CMK (cell line): ENCODE results near the gene ZPBP.
"Not testable (repeated sequence)": the region's sequence is repeated elsewhere in the genome, so short reads cannot be mapped to it uniquely, and the experiment has no call there.

Source experiments
- DNase-seq: peaks from one replicate; pipeline ENCODE4 v3.0.0-alpha.2; 2010; ENCODE audit warnings: low read depth

Gene ZPBP

DNA sequence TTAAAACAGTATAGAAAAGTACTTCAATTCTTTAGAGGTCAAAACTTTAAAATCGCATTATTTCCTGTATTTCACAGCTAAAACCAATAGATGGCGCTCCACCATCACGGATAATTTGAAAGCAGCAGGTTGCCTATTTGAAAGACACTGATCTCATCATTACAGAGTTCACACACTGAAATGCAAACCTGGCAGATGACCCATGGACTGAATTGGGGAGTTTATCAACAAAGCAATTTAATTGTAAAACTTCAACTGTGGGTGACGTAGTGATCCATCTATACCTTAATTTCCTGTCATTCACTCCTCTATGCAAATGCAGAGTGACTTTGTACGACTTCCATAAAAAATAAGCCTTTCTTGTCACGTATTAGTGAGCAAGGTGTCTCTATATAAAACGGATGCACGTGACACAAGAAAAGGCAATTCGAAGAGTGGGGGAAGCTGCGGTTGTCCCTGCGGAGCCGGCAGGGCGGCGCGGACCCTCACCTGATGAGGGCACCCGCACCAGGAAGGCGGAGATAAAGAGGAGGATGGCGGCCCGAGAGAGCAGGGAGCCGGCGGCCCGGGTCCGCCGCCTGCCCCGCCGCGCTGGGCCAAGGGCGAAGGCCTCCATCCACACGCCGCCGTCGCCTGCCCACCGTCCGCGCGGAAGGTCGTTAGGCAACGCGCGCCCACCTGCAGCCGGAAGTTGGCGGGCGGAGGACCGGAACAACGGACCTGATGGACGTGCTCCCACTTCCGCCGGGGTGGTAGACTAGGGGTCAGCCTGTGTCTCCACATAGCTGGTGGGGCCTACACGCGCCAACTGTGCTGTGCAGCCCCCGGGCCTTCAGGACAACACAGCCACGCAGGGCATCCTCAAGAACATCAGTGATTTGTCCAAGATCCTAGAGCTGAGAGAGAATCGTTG, at the start of gene ZPBP:
ZPBP (minus strand) TSS at position 668 of the 913 bp plus-strand sequence; CDS start at position 616, 52 bp downstream.
- peak; percentile 2 for DNase-seq

DNA sequence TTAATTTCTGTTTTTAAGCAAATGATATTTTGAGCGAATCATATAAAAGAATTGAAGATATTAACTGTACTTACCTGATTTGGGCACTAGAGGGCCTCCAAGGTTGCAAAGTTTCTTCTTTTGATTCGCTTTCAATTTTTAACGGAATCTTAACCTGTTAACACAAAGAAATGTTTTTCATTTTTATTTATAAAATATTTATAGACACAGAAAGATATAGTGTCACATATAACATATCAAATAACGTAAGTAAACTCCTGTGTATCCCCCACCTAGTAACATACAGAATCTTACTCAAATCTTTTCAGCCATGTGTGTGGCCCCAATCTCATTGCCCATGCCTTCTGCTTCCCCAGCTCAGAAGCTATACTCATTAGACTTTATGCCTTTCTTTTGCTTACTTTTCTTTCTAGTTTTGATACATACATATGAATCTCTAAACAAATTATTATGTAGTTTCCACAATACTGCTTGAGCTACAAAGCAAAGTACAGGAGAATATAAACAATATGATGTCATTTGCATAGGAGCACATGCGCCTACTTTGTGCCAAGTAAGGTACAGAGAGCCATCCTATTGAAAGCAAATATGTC, 49.5 kb upstream of the ZPBP start:
- no peak for DNase-seq

GRCh38 chr7:50141854-50142253, 48.8 kb upstream of the ZPBP start:
- no peak for DNase-seq

GRCh38 chr7:50141131-50141530, 48.1 kb upstream of the ZPBP start:
- no peak for DNase-seq

GRCh38 chr7:50140688-50141087, 47.6 kb upstream of the ZPBP start:
- no peak for DNase-seq

DNA sequence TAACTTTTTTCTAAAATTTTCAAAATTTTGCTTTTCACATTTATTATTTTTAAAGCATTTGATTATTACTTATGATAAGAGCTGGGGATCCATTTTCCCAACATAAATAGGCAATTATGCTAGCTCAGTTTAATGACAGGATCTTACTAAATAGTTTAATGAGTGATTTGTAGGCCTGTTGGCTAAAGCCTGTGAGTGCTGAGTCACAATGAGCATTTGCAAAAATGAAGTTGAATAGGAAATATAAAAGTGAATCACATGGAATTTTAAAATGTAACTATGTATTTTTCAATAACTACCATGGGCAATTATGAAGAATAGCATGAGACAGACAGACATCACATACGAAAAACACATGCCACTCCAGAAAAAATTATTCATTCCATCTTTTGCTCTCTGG, 45.1 kb upstream of the ZPBP start:
- no peak for DNase-seq

- no peak for DNase-seq
These were observed 32.7 kb upstream of the ZPBP start for GRCh38 chr7:50125766-50126165.

GRCh38 chr7:50121286-50121685, 28.2 kb upstream of the ZPBP start:
- DNase-seq: no peak

DNA sequence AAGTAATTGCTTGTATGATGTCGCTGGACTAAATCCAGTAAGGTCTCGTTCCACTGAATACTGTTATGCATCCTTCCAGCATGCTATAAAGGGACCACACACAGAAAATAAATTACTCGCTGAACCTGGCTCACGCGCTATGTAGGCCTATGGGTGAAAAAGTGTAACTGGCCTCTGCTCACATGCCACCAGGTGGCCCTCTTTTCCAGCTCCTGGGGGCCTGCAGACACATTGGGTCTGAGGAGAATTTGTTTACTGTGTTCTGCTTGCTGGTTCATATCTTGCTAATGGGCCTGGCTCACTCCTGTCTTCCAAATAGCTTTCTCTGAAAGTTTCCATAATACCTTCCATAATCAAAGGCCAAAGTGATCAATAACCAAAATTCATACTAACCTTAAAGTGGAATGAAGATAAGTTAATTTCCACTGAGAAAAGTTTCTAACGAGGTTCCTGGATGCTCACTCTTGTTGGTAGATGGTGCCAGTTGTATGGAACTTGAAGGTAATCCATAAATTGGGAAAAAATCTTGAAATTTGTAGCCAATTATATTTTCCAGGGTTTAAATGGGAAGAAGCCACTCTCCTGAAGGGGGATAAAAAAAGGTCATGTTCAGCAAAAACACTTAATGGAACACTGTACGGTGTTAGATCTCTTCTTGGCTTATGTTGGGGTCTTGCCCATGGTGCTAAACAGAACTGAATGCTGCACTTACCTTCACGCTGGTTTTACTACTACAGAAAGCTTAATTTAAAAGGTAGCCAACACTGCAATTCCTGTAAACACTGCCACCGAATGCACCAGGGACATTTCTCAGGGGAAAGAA, 27.0 kb upstream of the ZPBP start:
- no peak for DNase-seq

DNA sequence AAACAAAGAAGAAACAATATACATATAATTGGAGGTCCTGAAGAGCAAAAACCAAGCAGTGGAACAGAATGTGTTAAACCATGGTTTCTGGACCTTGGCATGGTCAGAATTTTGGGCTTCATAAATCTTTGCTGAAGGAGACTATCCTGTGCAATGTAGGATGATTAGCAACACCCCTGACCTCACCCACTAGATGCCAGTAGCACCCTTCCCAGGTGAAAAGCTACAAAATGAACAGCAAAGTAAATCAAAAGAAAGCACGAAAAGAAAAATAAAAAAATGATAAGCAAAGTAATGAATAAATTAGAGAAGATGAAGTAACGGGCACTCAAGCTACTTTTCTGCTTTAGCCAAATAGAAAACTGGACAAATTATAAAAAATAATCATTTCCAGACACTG, 19.2 kb upstream of the ZPBP start:
- no peak for DNase-seq

GRCh38 chr7:50101873-50102272, 8.8 kb upstream of the ZPBP start:
- no peak for DNase-seq

DNA sequence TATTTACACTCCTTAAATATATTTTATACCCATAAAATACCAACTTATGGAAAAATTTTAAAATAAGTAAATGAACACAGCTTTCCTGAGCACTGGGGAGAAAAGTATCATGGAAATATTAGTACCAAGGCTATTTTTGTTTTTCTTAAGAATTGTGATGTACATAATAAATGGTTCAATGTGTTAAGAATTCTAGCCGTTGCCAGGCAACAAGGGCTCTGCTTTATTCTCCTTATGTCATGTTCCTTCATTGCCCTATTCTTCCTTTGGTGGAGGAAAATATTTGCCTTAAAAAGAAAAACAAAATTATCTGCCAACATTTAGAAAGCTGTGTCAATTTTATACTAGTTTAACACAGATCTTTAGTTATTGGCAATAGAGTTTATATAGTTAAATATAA, 2.6 kb upstream of the ZPBP start:
- no peak for DNase-seq

DNA sequence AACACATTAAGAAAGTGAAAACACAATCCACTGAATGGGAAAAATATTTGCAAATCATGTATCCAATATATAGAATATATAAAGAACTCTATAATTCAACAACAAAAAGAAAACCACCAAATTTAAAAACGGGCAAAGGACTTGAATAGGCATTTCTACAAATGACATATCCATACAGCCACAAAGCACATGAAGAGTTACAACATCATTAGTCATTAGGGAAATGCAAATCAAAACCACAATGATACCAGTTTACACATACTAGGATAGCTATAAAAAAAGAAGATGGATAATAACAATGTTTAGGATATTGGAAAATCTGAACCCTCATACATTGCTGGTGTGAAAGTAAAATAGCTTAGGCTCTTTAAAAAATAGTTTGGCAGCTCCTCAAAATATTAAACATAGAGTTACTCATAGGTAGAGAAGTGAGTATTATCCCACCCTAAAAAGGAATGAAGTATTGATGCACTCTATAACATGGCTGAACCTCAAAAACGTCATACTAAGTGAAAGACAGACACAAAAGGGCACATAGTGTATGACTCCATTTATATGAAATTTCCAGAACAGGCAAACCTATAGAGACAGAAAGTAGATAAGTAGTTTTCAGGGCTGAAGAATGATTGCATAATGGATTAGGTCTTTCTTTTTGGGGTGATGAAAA, 4.5 kb downstream of the ZPBP start:
- DNase-seq: no peak

GRCh38 chr7:50085344-50085743, 7.7 kb downstream of the ZPBP start:
- no peak for DNase-seq

DNA sequence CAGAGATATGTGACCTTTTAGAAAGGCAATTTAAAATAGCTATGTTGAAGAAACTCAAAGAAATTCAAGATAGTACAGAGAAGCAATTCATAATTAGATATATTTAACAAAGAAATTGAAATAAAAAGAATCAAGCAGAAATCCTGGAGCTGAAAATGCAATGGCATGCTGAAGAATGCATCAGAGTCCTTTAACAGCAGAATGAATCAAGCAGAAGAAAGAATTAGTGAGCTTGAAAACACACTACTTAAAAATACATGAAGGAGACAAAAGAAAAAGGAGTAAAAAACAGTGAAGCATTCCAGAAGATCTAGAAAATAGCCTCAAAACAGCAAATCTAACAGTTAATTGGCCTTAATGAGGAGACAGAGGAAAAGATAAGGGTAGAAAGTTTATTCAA, 20.0 kb downstream of the ZPBP start:
- DNase-seq: no peak

GRCh38 chr7:50069613-50070012, 23.4 kb downstream of the ZPBP start:
- DNase-seq: no peak

DNA sequence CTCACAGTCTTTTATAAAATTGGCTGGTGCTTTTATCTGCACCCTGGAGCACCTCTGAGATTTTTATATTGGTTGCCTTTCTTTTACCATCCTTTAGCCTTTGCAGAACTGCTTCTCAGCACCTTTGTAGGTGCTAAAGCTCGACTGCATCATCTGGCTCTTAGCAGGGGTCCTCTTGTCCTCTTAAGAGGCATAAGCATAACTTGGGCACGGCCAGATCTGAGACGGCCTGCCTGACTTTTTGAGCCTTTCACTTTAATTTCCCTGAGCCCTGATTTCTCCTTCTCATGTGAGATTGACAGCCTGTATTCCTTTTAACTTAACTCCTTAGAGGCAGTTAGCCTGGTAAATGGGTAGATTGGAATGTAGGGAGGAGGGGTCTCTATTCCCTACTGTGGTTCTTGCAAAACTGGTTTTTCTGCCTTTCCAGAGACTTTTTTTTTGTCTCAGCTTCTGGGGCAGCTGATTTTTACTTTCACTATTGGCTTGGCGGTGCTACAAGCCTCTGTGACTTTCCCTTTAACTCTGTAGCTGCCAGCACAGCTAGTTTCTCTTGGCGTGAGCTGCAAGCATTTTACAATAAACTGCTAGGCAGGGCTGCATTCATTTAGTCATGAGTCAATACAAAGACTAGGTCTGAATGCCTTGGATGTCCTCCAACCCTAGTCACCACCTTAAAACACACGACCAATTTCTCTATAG, 24.0 kb downstream of the ZPBP start:
- no peak for DNase-seq

- no peak for DNase-seq
These were observed 25.0 kb downstream of the ZPBP start for GRCh38 chr7:50068026-50068425.

DNA sequence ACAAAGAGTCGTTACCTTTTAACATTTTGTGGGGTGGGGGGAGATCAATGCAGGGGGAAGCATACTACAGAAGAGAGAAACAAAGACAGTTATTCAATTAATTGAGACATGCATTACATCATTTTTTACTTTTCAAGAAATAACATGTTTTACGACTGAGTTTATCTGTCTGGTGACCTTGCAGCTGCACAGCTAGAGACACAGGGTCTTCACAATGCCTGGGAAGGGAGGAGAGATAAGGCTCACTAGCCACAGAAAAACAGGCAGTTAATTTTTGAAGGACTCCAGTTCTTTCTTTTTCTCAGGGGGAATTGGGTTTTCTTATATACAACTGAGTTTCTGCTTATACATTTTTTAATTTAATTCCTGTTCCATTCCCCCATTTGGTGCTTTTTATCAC, 30.1 kb downstream of the ZPBP start:
- DNase-seq: no peak

DNA sequence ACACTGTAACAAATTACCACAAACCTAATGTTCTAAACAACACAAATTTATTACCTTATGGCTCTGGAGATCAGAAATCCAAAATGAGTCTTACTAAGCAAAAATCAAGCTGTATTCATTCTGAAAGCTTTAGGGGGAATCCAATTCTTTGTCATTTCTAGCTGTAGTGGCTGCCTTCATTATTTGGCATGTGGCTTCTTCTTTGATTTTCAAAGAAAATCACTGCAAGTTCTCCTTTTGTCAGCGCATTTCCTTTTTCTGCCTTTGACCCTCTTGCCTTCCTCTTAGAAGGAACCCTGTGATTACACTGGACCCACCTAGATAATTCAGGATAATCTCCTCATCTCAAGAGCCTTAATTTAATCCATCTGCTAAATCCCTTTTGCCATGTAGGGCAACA, 36.9 kb downstream of the ZPBP start:
- no peak for DNase-seq

DNA sequence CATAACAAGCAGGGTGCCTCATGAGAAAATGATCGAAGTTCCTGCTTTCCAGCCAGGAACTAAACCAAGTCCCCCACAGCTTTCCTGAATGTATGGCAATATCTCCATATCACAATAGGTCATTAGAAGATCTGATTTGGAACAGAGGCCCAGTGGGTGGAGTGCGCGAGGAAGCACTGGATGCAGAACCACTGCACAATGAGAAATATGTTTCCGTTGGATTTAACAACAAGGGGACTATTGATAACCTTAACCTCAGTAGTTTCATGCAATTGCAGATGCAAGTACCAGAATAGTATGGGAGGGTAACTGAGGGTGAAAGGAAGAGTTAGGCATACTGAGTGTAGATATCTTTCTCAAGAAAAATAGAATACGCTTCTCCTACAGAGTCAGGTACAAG, 45.3 kb downstream of the ZPBP start:
- DNase-seq: no peak

- not testable (repeated sequence) for DNase-seq
These were observed 51.9 kb downstream of the ZPBP start for GRCh38 chr7:50041165-50041564.
